SIG-M5 (cell line): ENCODE results near the gene PRSS21.

ENCODE experiments used
- DNase-seq: peaks from one replicate; lab custom pipeline; 2025; lab: John Stamatoyannopoulos, UW

PRSS21 gene

DNA sequence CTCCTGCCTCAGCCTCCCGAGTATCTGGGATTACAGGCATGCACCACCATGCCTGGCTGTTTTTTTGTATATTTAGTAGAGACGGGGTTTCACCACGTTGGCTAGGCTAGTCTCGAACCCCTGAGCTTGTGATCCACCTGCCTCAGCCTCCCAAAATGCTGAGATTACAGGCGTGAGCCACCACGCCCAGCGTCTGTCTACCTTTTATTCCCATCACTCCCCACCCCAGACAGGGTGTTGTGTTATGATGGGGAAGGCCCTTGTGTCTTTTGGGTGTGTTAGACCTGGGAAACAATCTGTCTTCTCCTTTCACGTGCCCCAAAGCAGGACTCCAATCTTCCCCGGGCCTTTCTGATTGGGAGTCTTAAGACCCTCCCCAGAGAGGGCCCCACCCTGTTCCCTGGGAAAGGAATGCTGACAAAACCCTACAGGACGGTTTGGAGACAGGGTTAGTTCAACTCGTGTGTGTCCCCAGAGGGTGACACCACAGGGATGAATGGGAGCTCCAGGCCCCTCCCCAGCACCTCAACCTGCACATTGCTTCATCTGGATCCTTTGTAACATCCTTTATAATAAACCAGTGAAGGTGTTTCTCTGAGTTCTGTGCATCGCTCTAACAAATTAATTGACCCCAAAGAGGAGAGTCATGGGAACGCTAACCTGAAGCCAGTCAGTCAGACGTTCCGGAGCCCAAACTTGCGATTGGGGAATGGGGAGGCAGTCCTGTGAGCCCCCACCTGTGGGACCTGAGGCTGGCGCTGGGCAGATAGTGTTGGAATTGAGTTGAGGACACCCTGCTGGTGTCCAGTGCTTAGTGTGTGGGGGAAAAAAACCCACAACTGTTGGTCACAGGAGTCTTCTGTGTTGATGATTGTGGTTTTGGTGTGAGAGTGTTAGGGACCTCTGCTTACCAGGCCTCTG lies 36.8 kb upstream of the PRSS21 start:
- no peak for DNase-seq

GRCh38 chr16:2782583-2783351 lies 34.3 kb upstream of the PRSS21 start:
- DNase-seq = no peak

GRCh38 chr16:2783581-2784357 lies 33.3 kb upstream of the PRSS21 start:
- DNase-seq = no peak

GRCh38 chr16:2784358-2785100 lies 32.5 kb upstream of the PRSS21 start:
- no peak for DNase-seq

DNA sequence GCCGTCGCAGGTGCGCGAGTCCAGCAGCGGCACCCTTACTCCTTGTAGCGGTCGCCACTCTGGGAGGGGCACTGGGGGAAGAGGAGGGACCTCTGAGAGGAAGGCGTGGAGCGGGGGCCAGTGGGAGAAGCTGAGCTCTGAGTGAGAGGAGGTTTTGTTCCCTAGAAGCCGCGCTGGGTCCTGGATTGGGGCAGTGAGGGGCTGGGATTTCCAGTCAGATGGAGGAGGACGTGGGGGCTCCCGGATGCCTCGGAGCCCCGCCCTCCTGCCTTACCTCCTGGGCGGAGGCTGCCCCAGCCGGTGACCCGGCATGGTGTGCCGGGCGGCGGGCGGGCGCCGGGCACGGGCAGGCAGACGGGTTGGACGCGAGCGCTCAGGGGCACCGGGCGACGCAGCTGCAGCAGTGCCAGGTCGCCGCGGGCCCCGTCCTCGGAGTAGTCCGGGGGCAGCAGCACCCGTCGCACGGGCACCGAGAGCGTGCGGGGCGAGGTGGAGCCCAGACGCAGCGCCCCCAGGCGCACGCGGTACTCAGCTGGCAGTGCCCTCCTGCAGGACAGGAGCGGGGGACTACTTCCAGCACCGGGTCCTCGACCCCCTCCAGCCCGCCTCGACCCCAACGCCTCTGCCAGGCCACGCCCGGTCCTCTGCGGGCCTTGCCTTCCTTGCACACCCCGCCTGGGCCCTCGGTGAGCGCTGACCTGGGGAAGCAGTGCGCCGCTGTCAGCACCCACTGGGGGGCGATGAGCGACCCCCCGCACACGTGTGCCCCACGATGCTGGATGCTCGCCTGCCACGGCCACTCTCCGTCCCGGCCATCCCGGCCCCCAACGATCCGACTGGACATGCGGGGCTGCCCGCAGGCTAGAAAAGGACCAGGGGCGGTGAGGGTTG lies 31.7 kb upstream of the PRSS21 start:
- no peak for DNase-seq

DNA sequence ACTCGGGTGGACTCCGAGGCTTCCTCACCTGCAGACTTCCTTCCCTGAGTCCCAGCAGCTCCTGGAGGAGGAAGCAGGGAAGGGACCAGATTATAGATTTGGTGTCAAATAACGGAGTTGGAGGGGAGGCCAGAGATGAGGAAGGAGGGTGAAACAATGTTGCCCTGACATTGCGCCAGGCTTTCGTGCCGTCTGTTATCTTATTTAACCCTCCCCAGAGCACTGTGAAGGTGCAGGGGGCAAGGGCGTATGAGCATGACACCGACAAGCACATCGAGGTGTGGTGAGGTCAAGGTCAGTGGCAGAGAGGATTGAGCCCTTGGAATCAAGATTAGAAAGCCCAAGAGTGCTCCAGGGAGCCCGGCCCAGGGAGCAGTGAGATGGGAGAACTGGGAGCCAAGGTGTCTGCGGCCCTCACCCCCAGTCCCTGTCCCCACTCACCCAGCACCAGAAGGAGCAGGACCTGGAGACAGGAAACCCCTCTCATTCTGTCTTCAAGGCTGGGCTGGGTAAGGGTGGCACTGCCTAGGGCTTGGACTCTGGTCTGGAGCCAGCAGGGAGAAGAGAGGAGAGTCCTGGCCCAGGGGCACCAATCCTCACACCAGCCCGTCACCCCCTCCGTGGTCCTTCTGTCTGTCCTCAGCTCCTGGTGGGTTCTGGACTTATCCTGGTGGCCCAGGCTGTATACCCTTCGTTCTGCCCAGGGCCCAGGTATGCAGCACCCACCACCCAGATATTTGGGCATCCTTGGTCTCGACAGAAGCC lies 30.8 kb upstream of the PRSS21 start:
- DNase-seq = no peak

- no peak for DNase-seq
Observed at GRCh38 chr16:2786826-2787151, 30.2 kb upstream of the PRSS21 start.

DNA sequence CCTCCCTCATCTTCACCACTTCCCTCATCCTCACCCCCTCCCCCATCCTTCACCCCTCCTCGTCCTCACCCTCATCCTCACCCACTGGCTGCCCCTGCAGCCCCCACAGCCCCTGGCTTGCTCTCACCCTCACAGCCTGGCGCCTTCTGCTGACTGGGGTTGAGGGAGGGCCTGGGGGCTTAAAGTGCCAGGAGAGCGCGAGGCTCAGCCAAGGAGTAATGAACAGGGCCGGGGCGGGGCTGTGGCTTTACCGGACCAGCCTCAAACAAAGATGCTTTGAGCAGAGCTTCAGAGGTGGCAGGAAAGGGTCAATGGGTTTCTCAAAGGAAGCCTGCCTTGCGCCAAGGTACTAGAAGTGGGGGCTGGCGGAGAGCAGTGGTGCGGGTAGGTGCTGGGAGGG lies 29.6 kb upstream of the PRSS21 start, which contains the start of gene PRSS33:
PRSS33 (minus strand) TSS at position 155 of the 400 bp plus-strand sequence. CDS start 1,013 bp downstream, outside the sequence.
- no peak for DNase-seq

- no peak for DNase-seq
Observed at GRCh38 chr16:2787961-2788360, 29.1 kb upstream of the PRSS21 start.

- no peak for DNase-seq
Observed at GRCh38 chr16:2790631-2791030, 26.4 kb upstream of the PRSS21 start.

- DNase-seq = no peak
Observed at GRCh38 chr16:2791174-2791573, 25.9 kb upstream of the PRSS21 start.

DNA sequence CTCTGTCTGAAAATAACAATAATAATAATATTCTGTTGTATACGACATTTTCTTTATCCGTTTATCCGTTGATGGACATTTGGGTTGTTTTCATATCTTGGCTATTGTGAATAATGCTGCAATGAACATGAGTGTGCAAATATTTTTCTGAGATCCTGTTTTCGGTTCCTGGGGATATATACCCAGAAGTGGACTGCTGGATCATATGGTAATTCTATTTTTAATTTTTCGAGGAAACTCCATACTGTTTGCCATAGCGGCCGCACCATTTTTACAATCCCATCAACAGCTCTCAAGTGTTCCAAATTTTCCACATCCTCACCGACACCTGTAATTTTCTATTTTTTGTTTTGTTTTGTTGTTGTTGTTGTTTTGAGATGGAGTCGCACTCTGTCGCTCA lies 24.1 kb upstream of the PRSS21 start:
- no peak for DNase-seq

GRCh38 chr16:2795395-2796143 lies 21.5 kb upstream of the PRSS21 start:
- DNase-seq = no peak

DNA sequence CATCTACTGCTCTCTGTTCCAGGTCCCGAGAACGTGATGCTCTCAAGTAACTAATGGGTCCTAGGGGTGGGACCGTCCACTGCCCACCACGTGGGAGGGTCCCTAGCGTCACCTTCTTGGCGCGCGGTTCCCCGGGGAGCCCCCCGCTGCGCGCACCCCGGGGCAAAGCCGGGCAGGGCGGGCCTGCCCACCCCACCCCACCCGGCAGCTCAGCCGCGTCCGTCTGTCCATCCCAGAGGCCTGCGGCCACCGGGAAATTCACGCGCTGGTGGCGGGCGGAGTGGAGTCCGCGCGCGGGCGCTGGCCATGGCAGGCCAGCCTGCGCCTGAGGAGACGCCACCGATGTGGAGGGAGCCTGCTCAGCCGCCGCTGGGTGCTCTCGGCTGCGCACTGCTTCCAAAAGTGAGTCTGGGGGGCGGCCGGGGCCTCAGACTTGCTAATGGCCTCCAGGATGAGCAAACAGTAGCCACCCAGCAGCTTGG lies 18.3 kb upstream of the PRSS21 start:
- no peak for DNase-seq

- DNase-seq = no peak
Observed at GRCh38 chr16:2799205-2799858, 17.7 kb upstream of the PRSS21 start.

- DNase-seq = no peak
Observed at GRCh38 chr16:2799859-2800226, 17.2 kb upstream of the PRSS21 start.

GRCh38 chr16:2803545-2804195 lies 13.4 kb upstream of the PRSS21 start:
- no peak for DNase-seq

GRCh38 chr16:2804728-2805127 lies 12.3 kb upstream of the PRSS21 start:
- DNase-seq = no peak
